Activated CD8-positive, alpha-beta memory T cell treated with anti-CD3 and anti-CD28 coated beads, Interleukin-2, amount 50 U/mL, for 24 hours (primary cell): ENCODE data around the gene GNB5.
"Not testable (repeated sequence)": the region's sequence is repeated elsewhere in the genome, so short reads cannot be mapped to it uniquely, and the experiment has no call there.

Source experiments
- DNase-seq: peaks from one replicate; pipeline ENCODE4 v3.0.0-alpha.2; 2020; ENCODE audit errors: extremely low read depth

GNB5 gene

GRCh38 chr15:52170199-52170598 is 21.0 kb downstream of the GNB5 start:
- DNase-seq, result not testable (repeated sequence)

- DNase-seq, result not testable (repeated sequence)
These were observed 25.6 kb downstream of the GNB5 start for GRCh38 chr15:52165494-52166131.

- DNase-seq, result no peak
These were observed 26.4 kb downstream of the GNB5 start for GRCh38 chr15:52164631-52165265.

- no peak for DNase-seq
These were observed 27.6 kb downstream of the GNB5 start for GRCh38 chr15:52163321-52164190.

- no peak for DNase-seq
These were observed 28.3 kb downstream of the GNB5 start for GRCh38 chr15:52162876-52163275.

- no peak for DNase-seq
These were observed 28.9 kb downstream of the GNB5 start for GRCh38 chr15:52162260-52162659.

GRCh38 chr15:52161406-52161966 is 29.7 kb downstream of the GNB5 start:
- no peak for DNase-seq

GRCh38 chr15:52159645-52160044 is 31.5 kb downstream of the GNB5 start:
- DNase-seq, result no peak

GRCh38 chr15:52158084-52158765 is 33.0 kb downstream of the GNB5 start:
- no peak for DNase-seq

GRCh38 chr15:52155878-52156277 is 35.3 kb downstream of the GNB5 start:
- DNase-seq, result no peak

GRCh38 chr15:52154896-52155865 is 36.0 kb downstream of the GNB5 start:
- no peak for DNase-seq

- DNase-seq, result no peak
These were observed 37.0 kb downstream of the GNB5 start for GRCh38 chr15:52153900-52154895.

- no peak for DNase-seq
These were observed 39.8 kb downstream of the GNB5 start for GRCh38 chr15:52151353-52151752.

GRCh38 chr15:52150871-52151270 is 40.3 kb downstream of the GNB5 start:
- no peak for DNase-seq

- no peak for DNase-seq
These were observed 41.0 kb downstream of the GNB5 start for GRCh38 chr15:52150043-52150825.

GRCh38 chr15:52148403-52148802 is 42.8 kb downstream of the GNB5 start:
- DNase-seq, result no peak

- no peak for DNase-seq
These were observed 44.4 kb downstream of the GNB5 start for GRCh38 chr15:52146776-52147175.

- DNase-seq, result no peak
These were observed 44.9 kb downstream of the GNB5 start for GRCh38 chr15:52146261-52146660.
